Cerebellar cortex (tissue), 1 donor: ENCODE results near the gene LGALS8.

Experiments used
- DNase-seq: peaks from one replicate; pipeline ENCODE4 v3.0.0-alpha.2; 2015; ENCODE audit warnings: low spot score

The LGALS8 gene

GRCh38 chr1:236602171-236602570, 78.4 kb downstream of the LGALS8 start:
- DNase-seq = no peak
